Measurements from ENCODE around the gene IFT57.
"Not testable (repeated sequence)": the region's sequence is repeated elsewhere in the genome, so short reads cannot be mapped to it uniquely, and the experiment has no call there.

GRCh38 chr3:108155642-108156041, 66.6 kb downstream of the IFT57 start:
- TF ChIP-seq TRIM24 (IDR thresholded peaks at IDR 0.05); FOS (IDR thresholded peaks at IDR 0.05; ENCODE audit: extremely low read depth, insufficient read length); CTCF (IDR thresholded peaks at IDR 0.05 in 2 of 3, conservative IDR thresholded peaks at IDR 0.05 in 1 of 3; ENCODE audit: insufficient read depth in 2 of 3, low read depth in 1 of 3, low read length in 3 of 3); ASH1L (IDR thresholded peaks at IDR 0.05; ENCODE audit: borderline replicate concordance, low read depth, partially characterized antibody); HINFP (tag; conservative IDR thresholded peaks at IDR 0.05; ENCODE audit: low read depth); KDM4B (IDR thresholded peaks at IDR 0.05; ENCODE audit: borderline replicate concordance in 2 of 2, low read depth in 1 of 2); ZBTB8A (IDR thresholded peaks at IDR 0.05; ENCODE audit: partially characterized antibody); ZZZ3 (IDR thresholded peaks at IDR 0.05); ZBTB1 (CRISPR knock-in tag; IDR thresholded peaks at IDR 0.05; ENCODE audit: borderline replicate concordance, low read depth); SIN3A (IDR thresholded peaks at IDR 0.05; ENCODE audit: borderline replicate concordance in 2 of 2, control insufficient read depth in 1 of 2, low read depth in 2 of 2, low read length in 2 of 2); CEBPZ (IDR thresholded peaks at IDR 0.05; ENCODE audit: borderline replicate concordance, low read depth, low read length); PBX2 (CRISPR knock-in tag; IDR thresholded peaks at IDR 0.05; ENCODE audit: low read depth); PBX2 (tag; conservative IDR thresholded peaks at IDR 0.05; ENCODE audit: low read depth): not testable (repeated sequence)
